PC-3 (cell line): Measurements from ENCODE around the gene ATIC. TPM values are rescaled to one million over a fixed set of nuclear protein-coding genes. Genes with fewer than 3 reads are reported as not detected.

ENCODE experiments used
- ATAC-seq: fragments of 200-7000 bp; cut with Tn5 transposase; 2 replicates; pipeline ENCODE4 v1.9.1; 2020; ENCODE audit warnings: mild to moderate bottlenecking, moderate library complexity
- BruUV-seq: library from RNA; stranded (reverse); fragments of 400-500 nt; replicated peaks from 2 replicates; lab custom pipeline; 2021; lab: Mats Ljungman, UMichigan
- CTCF ChIA-PET: fragments of 300-600 bp; sonication (Branson Sonifier 250); formaldehyde crosslinking; loops from one replicate; lab custom pipeline; 2022; ENCODE audit warnings: antibody characterized with exemption; lab: Charles Lee
- POLR2A ChIA-PET: fragments of 300-600 bp; sonication (Branson Sonifier 250); formaldehyde crosslinking; loops from one replicate; lab custom pipeline; 2022; ENCODE audit warnings: antibody characterized with exemption; ENCODE audit not compliant: unreplicated experiment; lab: Charles Lee
- DNase-seq: peaks from one replicate; pipeline ENCODE4 v3.0.0-alpha.2; 2015
- H2AFZ ChIP-seq: fragments of 300-600 bp; sonication (generic); 2 replicates; pipeline ENCODE4 v1.6.0; 2016; ENCODE audit warnings: antibody characterized with exemption, low read length
- H3F3A ChIP-seq: fragments of 300-600 bp; sonication (generic); one replicate; pipeline ENCODE4 v1.6.0; 2017; ENCODE audit warnings: antibody characterized with exemption, low read length, control low read depth, mild to moderate bottlenecking; ENCODE audit not compliant: unreplicated experiment
- H3K27ac ChIP-seq: fragments of 300-600 bp; sonication (generic); 2 replicates; pipeline ENCODE4 v1.5.1; 2016; ENCODE audit warnings: mild to moderate bottlenecking, low read length
- H3K27me3 ChIP-seq: fragments of 300-600 bp; sonication (generic); 2 replicates; pipeline ENCODE4 v1.6.1; 2016; ENCODE audit warnings: low read length, mixed read lengths
- H3K36me3 ChIP-seq: fragments of 300-600 bp; sonication (generic); 2 replicates; pipeline ENCODE4 v1.6.1; 2016; ENCODE audit warnings: low read depth, mixed run types, low read length, mixed read lengths
- H3K4me1 ChIP-seq: fragments of 300-600 bp; sonication (generic); 2 replicates; pipeline ENCODE4 v1.5.1; 2016; ENCODE audit warnings: low read length; ENCODE audit not compliant: insufficient read depth
- H3K4me2 ChIP-seq: fragments of 300-600 bp; sonication (generic); 2 replicates; pipeline ENCODE4 v1.6.0; 2016; ENCODE audit warnings: low read length
- H3K4me3 ChIP-seq: fragments of 300-600 bp; sonication (generic); 2 replicates; pipeline ENCODE4 v1.5.1; 2016; ENCODE audit warnings: mild to moderate bottlenecking, low read length, mixed read lengths
- H3K79me2 ChIP-seq: fragments of 300-600 bp; sonication (generic); 2 replicates; pipeline ENCODE4 v1.6.1; 2017; ENCODE audit warnings: low read length, mixed read lengths
- H3K9ac ChIP-seq: fragments of 300-600 bp; sonication (generic); 2 replicates; pipeline ENCODE4 v1.6.0; 2016; ENCODE audit warnings: mild to moderate bottlenecking, low read length
- H3K9me2 ChIP-seq: fragments of 300-600 bp; sonication (generic); replicated peaks from 2 replicates; pipeline ENCODE4 v1.6.1; 2016; ENCODE audit warnings: mixed run types, low read length, mixed read lengths
- H3K9me3 ChIP-seq: fragments of 300-600 bp; sonication (generic); 2 replicates; pipeline ENCODE4 v1.6.1; 2016; ENCODE audit warnings: low read length, mixed read lengths
- H4K20me1 ChIP-seq: fragments of 300-600 bp; sonication (generic); 2 replicates; pipeline ENCODE4 v1.6.1; 2016; ENCODE audit warnings: low read length, mixed read lengths
- CTCF ChIP-seq: fragments of 300-600 bp; sonication (generic); conservative IDR thresholded peaks from 2 replicates; pipeline ENCODE4 v1.5.1; 2017; ENCODE audit warnings: antibody characterized with exemption, low read depth, mild to moderate bottlenecking, low read length
- EZH2 ChIP-seq: fragments of 300-600 bp; sonication (generic); IDR thresholded peaks from one replicate; pipeline ENCODE4 v1.6.1; 2017; ENCODE audit warnings: antibody characterized with exemption, mild to moderate bottlenecking, low read length; ENCODE audit not compliant: unreplicated experiment
- EZH2phosphoT487 ChIP-seq: fragments of 300-600 bp; sonication (generic); IDR thresholded peaks from 2 replicates; pipeline ENCODE4 v1.6.1; 2018; ENCODE audit warnings: mild to moderate bottlenecking, antibody characterized with exemption, low read length, borderline replicate concordance
- intact Hi-C: fragments of 100-400 bp; cut with micrococcal nuclease; formaldehyde crosslinking; loops from 2 replicates; pipeline ENCODE4 v1.9.0; 2023
- total RNA-seq: library from RNA; depleted of rRNA; stranded (reverse); fragments of >200 nt; gene quantifications from 2 replicates; pipeline ENCODE4 v1.2.3, GENCODE V29; 2014

The ATIC gene
- total RNA-seq, 1 experiment from 2014 or later = 41.7 TPM

GRCh38 chr2:215360596-215360995, 48.7 kb downstream of the ATIC start:
- no peaks in the 10 kb centered on the region for H3F3A ChIP-seq
- no peaks in the 10 kb centered on the region for H4K20me1 ChIP-seq
- intact Hi-C loops = no loop called here
- ATAC-seq (no peak), DNase-seq (no peak)
- TF ChIP-seq EZH2 = no peak
- no peak for TF ChIP-seq EZH2phosphoT487
- no peak for TF ChIP-seq CTCF
- H3K9me3 ChIP-seq = no peaks in the 10 kb centered on the region
- ChIA-PET CTCF (no interaction called here), POLR2A (no interaction called here)
- H3K9me2 ChIP-seq = no peaks in the 10 kb centered on the region
- no peaks in the 10 kb centered on the region for H3K79me2 ChIP-seq
- no peak overlapping the region for H3K9ac ChIP-seq
- H3K36me3 ChIP-seq = peaks cover 42% of the 10 kb centered on the region; the same call in 1 of the 2 replicates
- H3K27ac ChIP-seq = no peak overlapping the region
- no peaks in the 10 kb centered on the region for H3K4me1 ChIP-seq
- no peak overlapping the region for H3K4me3 ChIP-seq
- no peak overlapping the region for H2AFZ ChIP-seq
- H3K27me3 ChIP-seq = no peaks in the 10 kb centered on the region
- BruUV-seq = no TSS peak
- H3K4me2 ChIP-seq = no peak overlapping the region

GRCh38 chr2:215361211-215361875, 49.5 kb downstream of the ATIC start:
- Histone ChIP-seq H3K4me3 (no peak overlapping the region), H3K4me1 (no peaks in the 10 kb centered on the region), H3K9me3 (no peaks in the 10 kb centered on the region), H3K27me3 (no peaks in the 10 kb centered on the region), H3K4me2 (no peak overlapping the region), H3K79me2 (no peaks in the 10 kb centered on the region), H2AFZ (no peak overlapping the region), H4K20me1 (no peaks in the 10 kb centered on the region), H3K9me2 (no peaks in the 10 kb centered on the region), H3K9ac (no peak overlapping the region), H3K27ac (no peak overlapping the region), H3K36me3 (peaks cover 42% of the 10 kb centered on the region; the same call in 1 of the 2 replicates), H3F3A (no peaks in the 10 kb centered on the region)
- TF ChIP-seq CTCF = no peak
- no peak for TF ChIP-seq EZH2phosphoT487
- TF ChIP-seq EZH2 = no peak
- DNase-seq (no peak), ATAC-seq (no peak)
- BruUV-seq = TSS peak; percentile 93
- intact Hi-C loops = no loop called here
- ChIA-PET POLR2A (no interaction called here), CTCF (no interaction called here)

GRCh38 chr2:215361876-215362561, 50.2 kb downstream of the ATIC start:
- no peaks in the 10 kb centered on the region for H3F3A ChIP-seq
- H3K27ac ChIP-seq = no peak overlapping the region
- no TSS peak for BruUV-seq
- H3K4me3 ChIP-seq = no peak overlapping the region
- ChIA-PET POLR2A (no interaction called here), CTCF (no interaction called here)
- H3K4me2 ChIP-seq = no peak overlapping the region
- H3K79me2 ChIP-seq = no peaks in the 10 kb centered on the region
- intact Hi-C loops = no loop called here
- no peaks in the 10 kb centered on the region for H3K27me3 ChIP-seq
- peaks cover 47% of the 10 kb centered on the region; the same call in 1 of the 2 replicates for H3K36me3 ChIP-seq
- no peaks in the 10 kb centered on the region for H4K20me1 ChIP-seq
- H3K9me2 ChIP-seq = no peaks in the 10 kb centered on the region
- ATAC-seq (no peak), DNase-seq (no peak)
- no peaks in the 10 kb centered on the region for H3K4me1 ChIP-seq
- no peak overlapping the region for H2AFZ ChIP-seq
- no peaks in the 10 kb centered on the region for H3K9me3 ChIP-seq
- no peak overlapping the region for H3K9ac ChIP-seq
- TF ChIP-seq EZH2 = no peak
- no peak for TF ChIP-seq EZH2phosphoT487
- no peak for TF ChIP-seq CTCF
